Caki2 (cell line): ENCODE data around the gene HOPX. TPM values are rescaled to one million over a fixed set of nuclear protein-coding genes. Genes with fewer than 3 reads are reported as not detected.
"Not testable (repeated sequence)": the region's sequence is repeated elsewhere in the genome, so short reads cannot be mapped to it uniquely, and the experiment has no call there.

Experiments
- DNase-seq: peaks from one replicate; pipeline ENCODE4 v3.0.0-alpha.2; 2015; ENCODE audit warnings: low read depth
- in situ Hi-C: cut with HindIII; loops from 2 replicates; pipeline ENCODE4 v1.10.0; 2016; ENCODE audit warnings: low sequenced_read_pairs, low pct_unique_long_range_greater_than_20kb, mixed read lengths
- total RNA-seq: library from RNA; depleted of rRNA; stranded (reverse); fragments of >200 nt; shearing (Covaris generic); gene quantifications from 2 replicates; pipeline ENCODE4 v1.2.3, GENCODE V29; 2014; ENCODE audit warnings: low replicate concordance; rRNA removed

Gene HOPX
- not detected in 2 replicates for total RNA-seq

- in situ Hi-C loops, result no loop called here
- no peak for DNase-seq
These were observed at the start of gene HOPX for GRCh38 chr4:56681158-56681852. HOPX (minus strand) TSS chr4:56681296; CDS start chr4:56657816, 23,480 bp downstream.

DNA sequence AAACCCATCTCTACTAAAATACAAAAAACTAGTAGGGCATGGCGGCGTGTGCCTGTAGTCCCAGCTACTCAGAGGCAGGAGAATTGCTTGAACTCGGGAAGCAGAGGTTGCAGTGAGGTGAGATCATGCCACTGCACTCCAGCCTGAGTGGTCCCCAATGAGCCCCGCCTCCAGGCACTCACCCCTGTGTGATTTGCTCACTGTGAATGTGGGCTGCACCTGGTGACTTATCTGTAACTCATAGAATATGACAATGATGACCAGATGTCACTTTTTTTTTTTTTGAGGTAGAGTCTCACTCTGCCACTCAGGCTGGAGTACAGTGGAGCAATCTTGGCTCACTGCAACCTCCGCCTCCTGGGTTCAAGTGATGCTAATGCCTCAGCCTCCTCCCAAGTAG, 49.0 kb upstream of the HOPX start:
- in situ Hi-C loops, result no loop called here

DNA sequence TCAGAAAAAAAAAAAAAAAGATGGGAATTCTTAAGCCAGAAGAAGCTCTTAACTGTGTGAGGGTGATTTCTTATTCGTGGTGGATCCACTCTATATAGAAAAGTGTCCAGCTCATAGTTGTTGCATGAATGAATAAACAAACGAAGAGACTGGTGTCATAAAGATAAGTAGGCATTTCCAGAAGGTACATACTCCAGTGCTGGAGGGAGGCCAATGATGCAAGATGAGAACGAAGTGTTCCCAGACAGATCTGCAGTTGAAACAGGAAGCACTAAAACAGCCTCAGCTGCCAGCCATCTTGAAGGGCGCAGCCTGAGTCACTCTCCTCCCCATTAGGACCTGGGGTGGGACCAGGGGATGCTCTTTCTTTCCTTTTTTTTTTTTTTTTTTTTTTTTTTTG, 47.4 kb upstream of the HOPX start:
- in situ Hi-C loops, result no loop called here
- DNase-seq, result peak; percentile 10

More for the DNA sequence above, 49.0 kb upstream of the HOPX start:
- DNase-seq, result peak; percentile 1

- no peak for DNase-seq
- in situ Hi-C loops, result no loop called here
These were observed 46.1 kb upstream of the HOPX start for GRCh38 chr4:56727150-56727549.

DNA sequence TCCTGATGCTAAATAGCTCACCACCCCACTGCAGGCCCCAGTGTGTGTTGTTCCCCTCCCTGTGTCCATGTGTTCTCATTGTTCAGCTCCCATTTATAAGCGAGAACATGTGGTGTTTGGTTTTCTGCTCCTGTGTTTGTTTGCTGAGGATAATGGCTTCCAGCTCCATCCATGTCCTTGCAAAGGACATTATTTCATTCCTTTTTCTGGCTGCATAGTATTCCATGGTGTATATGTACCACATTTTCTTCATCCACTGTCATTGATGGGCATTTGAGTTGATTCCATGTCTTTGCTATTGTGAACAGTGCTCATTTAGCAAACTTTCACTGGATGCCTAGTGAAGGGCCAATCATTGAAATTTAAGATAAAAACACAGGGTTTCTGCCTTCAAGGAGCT, 45.5 kb upstream of the HOPX start:
- DNase-seq, in situ Hi-C loops: not testable (repeated sequence)

GRCh38 chr4:56723659-56724230, 42.6 kb upstream of the HOPX start:
- DNase-seq, result no peak
- in situ Hi-C loops, result no loop called here

- no peak for DNase-seq
- in situ Hi-C loops, result no loop called here
These were observed 42.1 kb upstream of the HOPX start for GRCh38 chr4:56723201-56723605.

DNA sequence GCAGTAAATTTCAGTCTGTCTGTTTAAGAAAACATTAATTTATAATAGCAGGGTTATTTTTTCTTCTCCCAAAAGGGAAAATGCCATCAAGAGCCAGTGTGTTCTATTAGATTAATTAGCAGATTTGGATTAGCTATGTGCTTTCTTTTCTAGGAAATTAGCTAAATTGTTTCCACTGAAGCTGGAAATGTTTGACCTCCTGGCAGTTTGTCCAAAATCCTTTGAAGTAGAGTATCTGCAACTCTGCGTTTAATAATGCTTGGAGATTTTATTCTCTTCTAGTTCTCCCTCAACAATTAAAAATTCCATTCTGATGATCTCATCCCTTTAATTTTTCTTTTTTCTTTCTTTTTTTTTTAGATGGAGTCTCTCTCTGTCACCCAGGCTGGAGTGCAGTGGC, 27.1 kb upstream of the HOPX start:
- no peak for DNase-seq
- in situ Hi-C loops, result no loop called here

DNA sequence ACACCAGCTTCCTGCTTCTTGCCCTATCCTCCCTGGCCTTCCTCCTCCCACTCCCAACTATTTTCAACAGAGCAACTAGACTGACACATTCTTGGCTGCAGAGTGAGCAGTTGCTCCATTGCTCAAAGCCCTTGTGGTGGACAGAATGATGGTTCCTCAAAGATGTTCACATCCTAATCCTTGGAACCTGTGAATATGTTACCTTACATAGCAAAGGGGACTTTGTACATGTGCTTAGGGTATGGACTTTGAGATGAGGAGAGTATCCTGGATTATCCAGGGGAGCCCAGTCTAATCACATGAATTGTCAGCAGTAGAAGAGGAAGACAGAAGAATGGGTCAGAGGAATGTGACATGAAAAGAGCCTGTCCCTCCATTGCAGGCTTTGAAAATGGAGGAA, 24.9 kb upstream of the HOPX start:
- in situ Hi-C loops, result no loop called here

DNA sequence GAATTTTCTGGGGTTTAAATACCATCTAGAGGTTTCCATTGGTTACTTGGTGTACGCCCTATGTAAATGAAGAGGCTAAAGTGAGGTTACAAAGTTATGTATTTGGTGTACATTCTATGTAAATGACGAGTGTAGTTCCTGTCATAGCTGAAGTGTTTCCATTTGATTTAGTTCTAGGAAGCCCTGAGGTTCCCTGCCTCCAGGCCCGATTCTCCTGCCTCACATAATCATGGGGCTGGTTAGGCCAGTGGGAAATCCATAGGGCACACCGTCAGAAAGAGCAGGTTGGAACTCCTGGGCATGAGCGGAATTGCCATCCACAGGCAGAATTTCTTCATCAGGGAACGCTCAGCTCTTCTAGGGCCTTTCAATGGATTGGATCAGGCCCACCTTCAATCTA, 24.2 kb upstream of the HOPX start:
- in situ Hi-C loops, result no loop called here
- no peak for DNase-seq

More for the DNA sequence above, 24.9 kb upstream of the HOPX start:
- no peak for DNase-seq

DNA sequence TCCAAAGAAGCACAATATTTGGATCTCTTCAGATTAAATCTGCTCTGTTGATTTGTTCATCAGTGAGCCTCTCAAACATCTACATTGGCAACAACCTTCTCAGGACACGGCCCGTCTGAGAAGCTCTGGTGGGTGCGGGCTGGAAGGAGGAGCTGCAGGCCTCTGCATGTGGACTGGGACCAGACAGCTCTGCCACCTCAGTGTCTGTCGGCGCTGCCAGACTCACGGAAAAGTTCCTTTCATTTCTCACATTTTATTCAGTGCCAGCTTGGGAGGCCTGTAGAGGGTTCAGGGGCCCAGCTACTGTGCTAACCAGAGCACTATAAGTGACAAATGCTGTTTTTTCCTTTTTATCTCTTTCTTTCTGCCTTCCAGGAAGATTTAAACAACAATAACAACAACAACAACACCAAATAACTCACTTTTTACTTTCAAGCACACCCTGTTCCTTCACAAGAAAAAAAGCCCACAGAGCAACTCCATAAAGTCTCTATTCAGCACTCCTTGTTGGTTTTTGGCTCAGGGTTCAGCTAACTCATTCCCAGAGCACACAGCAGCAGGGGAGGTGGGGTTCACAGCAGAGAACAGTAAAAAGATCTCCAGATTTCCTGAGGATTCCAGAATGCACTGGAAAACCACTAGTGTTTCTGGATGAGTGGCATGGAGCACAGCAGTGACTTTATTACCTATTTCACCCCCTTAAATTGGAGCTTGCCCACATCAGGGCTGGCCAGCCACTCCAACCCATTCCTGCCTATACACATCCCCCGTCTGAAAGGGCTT, 23.2 kb upstream of the HOPX start:
- no peak for DNase-seq
- in situ Hi-C loops, result no loop called here

DNA sequence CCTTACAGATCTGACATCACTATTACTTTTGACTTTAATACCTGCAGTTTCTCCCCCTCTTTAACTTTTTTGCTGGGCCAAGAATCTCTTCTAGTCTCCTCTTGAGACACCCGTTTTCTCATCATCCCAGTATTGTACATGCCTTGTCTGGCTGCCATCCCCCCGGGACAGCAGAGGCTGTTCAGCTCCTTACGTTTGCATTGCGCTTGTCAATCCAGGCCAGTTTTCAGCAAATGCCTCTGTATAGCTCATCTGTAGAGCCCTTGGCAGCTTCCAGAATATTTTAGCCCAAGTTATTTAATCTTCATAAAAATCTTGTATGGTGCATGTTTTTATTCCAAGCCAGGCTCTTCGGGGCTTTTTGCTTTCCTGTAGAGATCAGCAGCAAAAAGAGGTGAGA, 22.3 kb upstream of the HOPX start:
- no peak for DNase-seq
- in situ Hi-C loops, result no loop called here

DNA sequence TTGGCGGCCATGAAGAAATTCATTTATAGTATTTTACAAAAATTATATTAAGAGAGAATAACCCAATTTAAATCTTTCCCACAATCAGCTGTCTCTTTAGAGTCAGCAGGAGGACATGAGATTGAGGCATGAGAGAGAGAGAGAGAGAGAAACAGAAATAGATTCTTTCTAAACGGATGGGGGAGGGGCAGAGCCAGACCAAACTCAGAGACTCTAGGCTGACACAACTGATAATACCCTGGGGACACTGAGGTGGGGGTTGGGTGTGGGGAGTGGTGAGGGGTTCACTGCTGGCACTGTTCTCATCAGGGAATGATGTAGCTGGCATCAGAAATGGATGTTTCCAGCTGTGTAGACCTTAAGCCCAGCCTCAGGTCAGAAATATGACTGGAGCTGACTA, 20.5 kb upstream of the HOPX start:
- in situ Hi-C loops, result no loop called here
- DNase-seq, result no peak

DNA sequence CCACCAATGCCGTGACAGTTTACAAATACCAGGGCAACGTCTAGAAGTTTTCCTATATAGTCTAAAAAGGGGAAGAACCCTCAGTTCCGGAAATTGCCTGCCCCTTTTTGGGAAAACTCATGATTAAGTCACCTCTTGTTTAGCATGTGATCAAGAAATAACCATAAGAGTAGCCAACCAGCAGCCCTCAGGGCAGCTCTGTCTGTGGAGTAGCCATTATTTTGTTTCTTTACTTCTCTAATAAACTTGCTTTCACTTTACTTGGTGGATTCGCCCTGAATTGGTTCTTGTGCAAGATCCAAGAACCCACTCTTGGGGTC, 20.0 kb upstream of the HOPX start:
- in situ Hi-C loops, result no loop called here
- no peak for DNase-seq

DNA sequence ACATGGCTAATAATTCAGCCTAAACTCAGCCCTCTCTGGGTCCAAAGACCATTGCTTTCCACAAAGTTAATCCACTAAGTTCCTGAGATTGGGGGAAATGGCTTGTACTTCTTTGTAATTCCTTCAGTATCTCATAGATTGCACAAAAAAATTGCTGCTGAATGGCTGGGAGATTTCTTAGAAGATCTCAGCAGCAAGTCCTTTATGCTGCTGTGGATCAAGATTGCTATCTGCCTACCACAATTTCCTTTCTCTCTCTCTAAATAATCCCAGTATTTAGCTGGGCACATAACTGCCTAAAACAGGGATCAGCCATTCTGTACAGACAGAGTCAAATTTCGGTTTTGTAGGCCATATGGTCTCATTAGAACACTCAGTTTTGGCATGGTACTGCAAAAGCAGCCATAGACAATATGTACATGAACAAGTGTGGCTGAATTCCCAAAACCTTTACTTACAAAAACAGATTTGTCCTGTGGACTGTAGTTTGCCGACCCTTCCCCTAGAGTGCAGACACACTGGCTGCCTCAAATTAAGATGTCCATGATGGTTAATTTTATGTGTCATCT, 18.5 kb upstream of the HOPX start:
- in situ Hi-C loops, result no loop called here
- DNase-seq, result no peak

- peak; percentile 4 for DNase-seq
- in situ Hi-C loops, result no loop called here
These were observed 17.2 kb upstream of the HOPX start for GRCh38 chr4:56698329-56698728.

- no peak for DNase-seq
- in situ Hi-C loops, result no loop called here
These were observed 15.0 kb upstream of the HOPX start for GRCh38 chr4:56696056-56696455.

- in situ Hi-C loops, DNase-seq: not testable (repeated sequence)
These were observed 12.4 kb upstream of the HOPX start for GRCh38 chr4:56693476-56693875.

- DNase-seq, result no peak
These were observed 11.5 kb upstream of the HOPX start for GRCh38 chr4:56692576-56692975.

More at GRCh38 chr4:56692576-56692975, 11.5 kb upstream of the HOPX start:
- in situ Hi-C loops, result no loop called here
